Activated CD4-positive, alpha-beta T cell treated with anti-CD3 and anti-CD28 coated beads, Interleukin-2, Interleukin-6, amounts not matched to agents 100 ng/mL and 50 ng/mL, durations not matched to agents 16 hours and 8 hours (primary cell): ENCODE data around the gene CHID1.

Experiments used
- DNase-seq: peaks from one replicate; pipeline ENCODE4 v3.0.0-alpha.2; 2020

CHID1 gene

GRCh38 chr11:862081-862661 lies 48.4 kb downstream of the CHID1 start:
- DNase-seq = no peak

- no peak for DNase-seq
Observed at GRCh38 chr11:861105-861479, 49.5 kb downstream of the CHID1 start.

- no peak for DNase-seq
Observed at GRCh38 chr11:860234-861104, 50.1 kb downstream of the CHID1 start.

- DNase-seq = no peak
Observed at GRCh38 chr11:859394-860131, 51.0 kb downstream of the CHID1 start.

GRCh38 chr11:858762-859339 lies 51.8 kb downstream of the CHID1 start:
- DNase-seq = no peak

GRCh38 chr11:858053-858761 lies 52.4 kb downstream of the CHID1 start:
- no peak for DNase-seq

GRCh38 chr11:856397-856796 lies 54.2 kb downstream of the CHID1 start:
- no peak for DNase-seq

GRCh38 chr11:855796-856195 lies 54.8 kb downstream of the CHID1 start:
- no peak for DNase-seq

GRCh38 chr11:855330-855674 lies 55.3 kb downstream of the CHID1 start:
- DNase-seq = no peak

- no peak for DNase-seq
Observed at GRCh38 chr11:854601-855329, 55.8 kb downstream of the CHID1 start.

- DNase-seq = no peak
Observed at GRCh38 chr11:853682-854448, 56.7 kb downstream of the CHID1 start.

GRCh38 chr11:852762-853161 lies 57.8 kb downstream of the CHID1 start:
- no peak for DNase-seq

- DNase-seq = no peak
Observed at GRCh38 chr11:850775-851763, 59.5 kb downstream of the CHID1 start.

GRCh38 chr11:849951-850774 lies 60.4 kb downstream of the CHID1 start:
- DNase-seq = no peak

- peak; percentile 41 for DNase-seq
Observed at GRCh38 chr11:849104-849824, 61.3 kb downstream of the CHID1 start.

- peak; percentile 75 for DNase-seq
Observed at GRCh38 chr11:848380-848931, 62.2 kb downstream of the CHID1 start.

- no peak for DNase-seq
Observed at GRCh38 chr11:847876-848275, 62.7 kb downstream of the CHID1 start.

- DNase-seq = no peak
Observed at GRCh38 chr11:846496-847098, 64.0 kb downstream of the CHID1 start.
